B cell (primary cell): ENCODE measurements around the gene PRKACA. TPM values are rescaled to one million over a fixed set of nuclear protein-coding genes. Genes with fewer than 3 reads are reported as not detected.

Experiments used
- ATAC-seq: fragments of 200-7000 bp; cut with Tn5 transposase; one replicate; pipeline ENCODE4 v1.10.0; 2021; ENCODE audit warnings: low read depth, mild to moderate bottlenecking, moderate number of reproducible peaks, moderate library complexity
- CTCF ChIA-PET: fragments of 350-600 bp; sonication (Branson Sonifier 250); formaldehyde crosslinking; loops from one replicate; lab custom pipeline; 2021; ENCODE audit warnings: antibody characterized with exemption, inconsistent platforms; lab: Charles Lee
- POLR2A ChIA-PET: fragments of 350-600 bp; sonication (Branson Sonifier 250); formaldehyde crosslinking; loops from one replicate; lab custom pipeline; 2021; ENCODE audit warnings: antibody characterized with exemption; lab: Charles Lee
- DNase-seq: peaks from one replicate; pipeline ENCODE4 v3.0.0; 2013
- H2AFZ ChIP-seq: 2 replicates; pipeline ENCODE4 v1.6.1; 2012; ENCODE audit warnings: mild to moderate bottlenecking, low read depth, low read length; ENCODE audit not compliant: insufficient read depth, poor library complexity, severe bottlenecking
- H3K27ac ChIP-seq, 2 donors: 1 replicate in 1 of 2; 2 replicates in 1 of 2; pipeline ENCODE4 v1.5.1; 2012 to 2013; ENCODE audit warnings: low read length in 2 of 2, mild to moderate bottlenecking in 2 of 2, moderate library complexity in 1 of 2
- H3K27me3 ChIP-seq, 4 experiments: fragments of 200-600 bp in 1 of 4; sonication (generic) in 1 of 4; replicated peaks in 1 of 4; 1 replicate in 2 of 4; 2 replicates in 2 of 4; pipeline versions ENCODE4 v1.6.1 to v1.7.0; 2013 to 2016; ENCODE audit warnings: low read length in 3 of 4, mild to moderate bottlenecking in 2 of 4, mixed read lengths in 1 of 4, moderate library complexity in 1 of 4; ENCODE audit not compliant: insufficient read depth in 4 of 4, control insufficient read depth in 3 of 4; ENCODE audit errors: control extremely low read depth in 1 of 4
- H3K36me3 ChIP-seq, 2 experiments: replicated peaks in 1 of 2; 1 replicate in 1 of 2; 2 replicates in 1 of 2; pipeline versions ENCODE4 v1.6.1 to v1.7.1; 2013; ENCODE audit warnings: low read length in 1 of 2; ENCODE audit not compliant: insufficient read depth in 2 of 2, control insufficient read depth in 1 of 2; ENCODE audit errors: control extremely low read depth in 1 of 2, extremely low read depth in 1 of 2
- H3K4me1 ChIP-seq, 2 donors: fragments of 200-600 bp in 1 of 2; sonication (generic) in 1 of 2; 1 replicate in 1 of 2; 2 replicates in 1 of 2; pipeline versions ENCODE4 v1.5.1 to v1.6.1; 2013 to 2017; ENCODE audit warnings: low read length in 2 of 2; ENCODE audit not compliant: control insufficient read depth in 2 of 2, insufficient read depth in 2 of 2
- H3K4me2 ChIP-seq: replicated peaks from 2 replicates; pipeline ENCODE3; 2012; ENCODE audit warnings: mild to moderate bottlenecking, low read depth, low read length; ENCODE audit not compliant: poor library complexity, severe bottlenecking
- H3K4me3 ChIP-seq, 5 experiments: fragments of 200-600 bp in 1 of 5; sonication (generic) in 1 of 5; 1 replicate in 3 of 5; 2 replicates in 2 of 5; pipeline versions ENCODE4 v1.5.1 to v1.7.0; 2011 to 2016; ENCODE audit warnings: low read length in 4 of 5, mild to moderate bottlenecking in 4 of 5, low read depth in 2 of 5, control low read depth in 1 of 5, moderate library complexity in 1 of 5; ENCODE audit not compliant: insufficient read depth in 1 of 5; ENCODE audit errors: control extremely low read depth in 1 of 5, extremely low read depth in 1 of 5
- H3K79me2 ChIP-seq: fragments of 200-600 bp; sonication (generic); one replicate; pipeline ENCODE4 v1.6.0; 2016; ENCODE audit warnings: low read length; ENCODE audit not compliant: control insufficient read depth, insufficient read depth
- H3K9ac ChIP-seq: fragments of 200-600 bp; sonication (generic); 2 replicates; pipeline ENCODE4 v1.6.1; 2017; ENCODE audit warnings: mild to moderate bottlenecking, low read length, moderate library complexity
- H3K9me3 ChIP-seq, 3 donors: one replicate each; pipeline versions ENCODE4 v1.6.1 to v1.7.1; 2013; ENCODE audit warnings: low read length in 2 of 3; ENCODE audit not compliant: control insufficient read depth in 2 of 3, insufficient read depth in 1 of 3; ENCODE audit errors: control extremely low read depth in 1 of 3
- H4K20me1 ChIP-seq: 2 replicates; pipeline ENCODE4 v1.6.0; 2012; ENCODE audit warnings: mild to moderate bottlenecking, low read length; ENCODE audit not compliant: insufficient read depth, control insufficient read depth, poor library complexity, severe bottlenecking
- H3K27ac Mint-ChIP-seq: one replicate; pipeline ENCODE4 v1.8.0; 2021; ENCODE audit warnings: mixed read lengths
- H3K27me3 Mint-ChIP-seq: one replicate; pipeline ENCODE4 v1.8.0; 2021; ENCODE audit warnings: mixed read lengths
- H3K4me1 Mint-ChIP-seq: one replicate; pipeline ENCODE4 v1.8.0; 2021; ENCODE audit warnings: mixed read lengths
- H3K4me3 Mint-ChIP-seq: one replicate; pipeline ENCODE4 v1.8.0; 2021; ENCODE audit warnings: mixed read lengths
- H3K9me3 Mint-ChIP-seq: one replicate; pipeline ENCODE4 v1.8.0; 2022; ENCODE audit warnings: mixed read lengths; ENCODE audit not compliant: insufficient read depth
- CTCF ChIP-seq: fragments of 200-600 bp; IDR thresholded peaks from one replicate; pipeline ENCODE4 v1.8.0; 2022; ENCODE audit warnings: antibody characterized with exemption, mild to moderate bottlenecking
- EZH2 ChIP-seq: IDR thresholded peaks from 2 replicates; pipeline ENCODE4 v1.6.1; 2012; ENCODE audit warnings: borderline replicate concordance, low read depth, mild to moderate bottlenecking, moderate library complexity, low read length; ENCODE audit not compliant: insufficient read depth, poor library complexity, severe bottlenecking
- WGBS: methylation state at CpG from one replicate; pipeline ENCODE4 v1.1.5; 2013; ENCODE audit warnings: missing lambda C conversion rate; ENCODE audit not compliant: insufficient coverage; 5-methylcytosine and 5-hydroxymethylcytosine counted together
- intact Hi-C: fragments of 100-400 bp; cut with micrococcal nuclease; formaldehyde crosslinking; loops from one replicate; pipeline ENCODE4 v1.10.0; 2022
- polyA plus RNA-seq: library from polyadenylated mRNA; depleted of rRNA; stranded (reverse); fragments of >200 nt; gene quantifications from 2 replicates; pipeline ENCODE4 v1.2.3, GENCODE V29; 2012
- total RNA-seq, 2 donors: library from RNA; stranded (reverse); fragments of 120-200 nt in 1 of 2; gene quantifications; 1 replicate in 1 of 2; 2 replicates in 1 of 2; pipeline versions ENCODE4 v1.2.3 to v1.2.4, GENCODE V29; 2013 to 2022

Gene PRKACA
- total and polyA plus RNA-seq, 2 donors (not counting 1 experiment from before 2014, with no cell fraction given): 36.8 to 43.0 TPM

- ChIA-PET CTCF (interaction anchor here (0.7 to 6.8 kb wide), 23 partner anchors 8 to 276 kb away, joined by 3 to 92 read pairs (median 7); partner anchors contain the start of genes ASF1B, BRME1, CC2D1A and IL27RA), POLR2A (interaction anchor here (0.5 to 1.4 kb wide), 4 partner anchors 24 to 191 kb away, joined by 5 to 9 read pairs (median 7); no protein-coding TSS in a partner anchor)
- Histone ChIP-seq H3K36me3 (no peaks in the 10 kb centered on the region), H4K20me1 (no peaks in the 10 kb centered on the region), H3K9ac (peak within 1 kb of the TSS; percentile 72), H3K4me2 (peak within 1 kb of the TSS; percentile 99), H3K27ac (no peak within 1 kb of the TSS), H3K9me3 (peaks cover 0 to 3% (median 0%) of the 10 kb centered on the region in 3 donors), H3K79me2 (no peaks in the 10 kb centered on the region), H2AFZ (peak within 1 kb of the TSS; percentile 91), H3K4me3 (peak within 1 kb of the TSS; percentile 47 to 79 (median 59)), H3K27me3 (peaks cover 0 to 18% (median 5%) of the 10 kb centered on the region in 4 experiments), H3K4me1 (peaks cover 31 to 35% of the 10 kb centered on the region in 2 donors)
- Mint-ChIP-seq H3K9me3 (no peaks in the 10 kb centered on the region), H3K27me3 (peaks cover 5% of the 10 kb centered on the region), H3K4me3 (peak within 1 kb of the TSS; percentile 87), H3K4me1 (peaks cover 26% of the 10 kb centered on the region), H3K27ac (peak within 1 kb of the TSS; percentile 41)
- 1% methylated on average over 51 of the region's 51 CpGs for WGBS
- TF ChIP-seq CTCF (no peak), EZH2 (no peak)
- DNase-seq: no peak
- ATAC-seq: peak; percentile 29
- intact Hi-C loops: loop anchor here (1.0 to 5.0 kb wide), 5 partner anchors 9 to 120 kb away; partner anchors contain the start of genes ASF1B and DCAF15
Measured at GRCh38 chr19:14072535-14073260, 44.9 kb downstream of the PRKACA start, which contains the start of gene MISP3. TSS of gene MISP3 (plus strand) at chr19:14072786. CDS start at chr19:14073310, 524 bp downstream.
